ENCODE measurements around the gene VPS16. TPM values are rescaled to one million over a fixed set of nuclear protein-coding genes. Genes with fewer than 3 reads are reported as not detected.

VPS16 gene
- total and polyA plus RNA-seq, 2 of the 8 experiments (the other 6 are each of a cell fraction or from before 2014, with no cell fraction given): 23.8 to 25.9 TPM

GRCh38 chr20:2798095-2798805 is 42.3 kb upstream of the VPS16 start (continued):
- TF ChIP-seq TCF12 (IDR thresholded peaks at IDR 0.05; ENCODE audit: low read depth, low read length) (no peak), SAP30 (IDR thresholded peaks at IDR 0.05; ENCODE audit: insufficient read depth, insufficient replicate concordance, low read length) (no peak), JUND (IDR thresholded peaks at IDR 0.05; ENCODE audit: low read length) (no peak)
- TF ChIP-seq, protein P1, sequence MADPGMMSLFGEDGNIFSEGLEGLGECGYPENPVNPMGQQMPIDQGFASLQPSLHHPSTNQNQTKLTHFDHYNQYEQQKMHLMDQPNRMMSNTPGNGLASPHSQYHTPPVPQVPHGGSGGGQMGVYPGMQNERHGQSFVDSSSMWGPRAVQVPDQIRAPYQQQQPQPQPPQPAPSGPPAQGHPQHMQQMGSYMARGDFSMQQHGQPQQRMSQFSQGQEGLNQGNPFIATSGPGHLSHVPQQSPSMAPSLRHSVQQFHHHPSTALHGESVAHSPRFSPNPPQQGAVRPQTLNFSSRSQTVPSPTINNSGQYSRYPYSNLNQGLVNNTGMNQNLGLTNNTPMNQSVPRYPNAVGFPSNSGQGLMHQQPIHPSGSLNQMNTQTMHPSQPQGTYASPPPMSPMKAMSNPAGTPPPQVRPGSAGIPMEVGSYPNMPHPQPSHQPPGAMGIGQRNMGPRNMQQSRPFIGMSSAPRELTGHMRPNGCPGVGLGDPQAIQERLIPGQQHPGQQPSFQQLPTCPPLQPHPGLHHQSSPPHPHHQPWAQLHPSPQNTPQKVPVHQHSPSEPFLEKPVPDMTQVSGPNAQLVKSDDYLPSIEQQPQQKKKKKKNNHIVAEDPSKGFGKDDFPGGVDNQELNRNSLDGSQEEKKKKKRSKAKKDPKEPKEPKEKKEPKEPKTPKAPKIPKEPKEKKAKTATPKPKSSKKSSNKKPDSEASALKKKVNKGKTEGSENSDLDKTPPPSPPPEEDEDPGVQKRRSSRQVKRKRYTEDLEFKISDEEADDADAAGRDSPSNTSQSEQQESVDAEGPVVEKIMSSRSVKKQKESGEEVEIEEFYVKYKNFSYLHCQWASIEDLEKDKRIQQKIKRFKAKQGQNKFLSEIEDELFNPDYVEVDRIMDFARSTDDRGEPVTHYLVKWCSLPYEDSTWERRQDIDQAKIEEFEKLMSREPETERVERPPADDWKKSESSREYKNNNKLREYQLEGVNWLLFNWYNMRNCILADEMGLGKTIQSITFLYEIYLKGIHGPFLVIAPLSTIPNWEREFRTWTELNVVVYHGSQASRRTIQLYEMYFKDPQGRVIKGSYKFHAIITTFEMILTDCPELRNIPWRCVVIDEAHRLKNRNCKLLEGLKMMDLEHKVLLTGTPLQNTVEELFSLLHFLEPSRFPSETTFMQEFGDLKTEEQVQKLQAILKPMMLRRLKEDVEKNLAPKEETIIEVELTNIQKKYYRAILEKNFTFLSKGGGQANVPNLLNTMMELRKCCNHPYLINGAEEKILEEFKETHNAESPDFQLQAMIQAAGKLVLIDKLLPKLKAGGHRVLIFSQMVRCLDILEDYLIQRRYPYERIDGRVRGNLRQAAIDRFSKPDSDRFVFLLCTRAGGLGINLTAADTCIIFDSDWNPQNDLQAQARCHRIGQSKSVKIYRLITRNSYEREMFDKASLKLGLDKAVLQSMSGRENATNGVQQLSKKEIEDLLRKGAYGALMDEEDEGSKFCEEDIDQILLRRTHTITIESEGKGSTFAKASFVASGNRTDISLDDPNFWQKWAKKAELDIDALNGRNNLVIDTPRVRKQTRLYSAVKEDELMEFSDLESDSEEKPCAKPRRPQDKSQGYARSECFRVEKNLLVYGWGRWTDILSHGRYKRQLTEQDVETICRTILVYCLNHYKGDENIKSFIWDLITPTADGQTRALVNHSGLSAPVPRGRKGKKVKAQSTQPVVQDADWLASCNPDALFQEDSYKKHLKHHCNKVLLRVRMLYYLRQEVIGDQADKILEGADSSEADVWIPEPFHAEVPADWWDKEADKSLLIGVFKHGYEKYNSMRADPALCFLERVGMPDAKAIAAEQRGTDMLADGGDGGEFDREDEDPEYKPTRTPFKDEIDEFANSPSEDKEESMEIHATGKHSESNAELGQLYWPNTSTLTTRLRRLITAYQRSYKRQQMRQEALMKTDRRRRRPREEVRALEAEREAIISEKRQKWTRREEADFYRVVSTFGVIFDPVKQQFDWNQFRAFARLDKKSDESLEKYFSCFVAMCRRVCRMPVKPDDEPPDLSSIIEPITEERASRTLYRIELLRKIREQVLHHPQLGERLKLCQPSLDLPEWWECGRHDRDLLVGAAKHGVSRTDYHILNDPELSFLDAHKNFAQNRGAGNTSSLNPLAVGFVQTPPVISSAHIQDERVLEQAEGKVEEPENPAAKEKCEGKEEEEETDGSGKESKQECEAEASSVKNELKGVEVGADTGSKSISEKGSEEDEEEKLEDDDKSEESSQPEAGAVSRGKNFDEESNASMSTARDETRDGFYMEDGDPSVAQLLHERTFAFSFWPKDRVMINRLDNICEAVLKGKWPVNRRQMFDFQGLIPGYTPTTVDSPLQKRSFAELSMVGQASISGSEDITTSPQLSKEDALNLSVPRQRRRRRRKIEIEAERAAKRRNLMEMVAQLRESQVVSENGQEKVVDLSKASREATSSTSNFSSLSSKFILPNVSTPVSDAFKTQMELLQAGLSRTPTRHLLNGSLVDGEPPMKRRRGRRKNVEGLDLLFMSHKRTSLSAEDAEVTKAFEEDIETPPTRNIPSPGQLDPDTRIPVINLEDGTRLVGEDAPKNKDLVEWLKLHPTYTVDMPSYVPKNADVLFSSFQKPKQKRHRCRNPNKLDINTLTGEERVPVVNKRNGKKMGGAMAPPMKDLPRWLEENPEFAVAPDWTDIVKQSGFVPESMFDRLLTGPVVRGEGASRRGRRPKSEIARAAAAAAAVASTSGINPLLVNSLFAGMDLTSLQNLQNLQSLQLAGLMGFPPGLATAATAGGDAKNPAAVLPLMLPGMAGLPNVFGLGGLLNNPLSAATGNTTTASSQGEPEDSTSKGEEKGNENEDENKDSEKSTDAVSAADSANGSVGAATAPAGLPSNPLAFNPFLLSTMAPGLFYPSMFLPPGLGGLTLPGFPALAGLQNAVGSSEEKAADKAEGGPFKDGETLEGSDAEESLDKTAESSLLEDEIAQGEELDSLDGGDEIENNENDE (IDR thresholded peaks at IDR 0.05; ENCODE audit: insufficient replicate concordance, low read length): no peak
